HG03575 (cell line): ENCODE measurements around the gene MICU1.
"Not testable (repeated sequence)": the region's sequence is repeated elsewhere in the genome, so short reads cannot be mapped to it uniquely, and the experiment has no call there.

Experiments
- ATAC-seq: cut with Tn5 transposase; IDR thresholded peaks from one replicate; pipeline ENCODE4 v1.9.1; 2021; ENCODE audit not compliant: unreplicated experiment, insufficient number of reproducible peaks, low FRiP score; ENCODE audit errors: extremely low read depth

The MICU1 gene

DNA sequence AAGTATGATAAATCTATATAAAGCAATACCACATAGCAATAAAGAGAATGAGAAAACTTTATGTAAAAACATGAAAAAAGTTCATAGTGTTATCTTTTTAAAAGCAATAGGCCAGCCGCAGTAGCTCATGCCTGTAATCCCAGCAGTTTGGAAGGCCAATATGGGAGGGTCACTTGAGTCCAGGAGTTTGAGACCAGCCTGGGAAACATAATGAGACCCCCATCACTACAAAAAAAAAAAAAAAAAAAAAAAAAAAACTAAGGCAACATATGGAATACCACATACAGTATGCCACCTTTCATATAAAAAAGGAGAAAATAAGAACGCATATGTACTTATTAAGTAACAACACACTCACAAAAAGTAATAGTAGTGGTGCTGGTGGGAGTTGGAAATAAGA is 52.8 kb downstream of the MICU1 start:
- ATAC-seq, result no peak

DNA sequence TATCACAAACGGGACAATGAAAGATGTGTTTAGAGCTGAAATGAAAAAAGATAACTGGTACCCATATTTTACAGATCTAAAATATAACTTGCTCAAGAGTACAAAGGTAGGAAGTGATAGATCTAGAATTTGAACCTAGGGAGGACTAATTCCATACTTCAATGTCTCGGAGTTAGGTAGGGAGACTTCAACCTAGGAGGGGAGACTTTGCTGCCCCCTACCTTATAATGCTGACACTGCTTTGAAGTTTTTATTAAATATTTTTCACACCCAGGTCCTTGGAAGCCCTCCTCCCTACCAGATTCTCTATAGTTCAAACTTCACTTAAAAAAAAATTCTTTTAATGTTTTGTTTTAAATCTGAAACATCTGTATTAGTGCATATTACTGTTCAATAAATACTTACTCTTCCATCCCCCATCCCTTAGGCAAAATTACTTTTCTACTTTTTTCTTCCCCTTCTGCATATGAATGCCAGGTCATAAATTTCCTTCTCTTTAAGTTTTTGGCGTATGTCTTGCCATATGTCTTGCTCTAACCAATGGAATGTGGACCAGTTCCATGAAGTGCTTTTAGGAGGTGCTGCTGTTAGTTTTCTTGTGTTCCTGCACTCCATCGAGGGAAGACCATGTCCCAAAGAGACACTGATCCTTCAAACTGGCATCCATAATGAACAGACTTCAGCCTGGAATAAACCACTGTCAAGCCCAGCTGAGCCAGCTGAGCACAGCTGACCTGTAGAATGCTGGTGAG is 57.8 kb downstream of the MICU1 start:
- no peak for ATAC-seq

DNA sequence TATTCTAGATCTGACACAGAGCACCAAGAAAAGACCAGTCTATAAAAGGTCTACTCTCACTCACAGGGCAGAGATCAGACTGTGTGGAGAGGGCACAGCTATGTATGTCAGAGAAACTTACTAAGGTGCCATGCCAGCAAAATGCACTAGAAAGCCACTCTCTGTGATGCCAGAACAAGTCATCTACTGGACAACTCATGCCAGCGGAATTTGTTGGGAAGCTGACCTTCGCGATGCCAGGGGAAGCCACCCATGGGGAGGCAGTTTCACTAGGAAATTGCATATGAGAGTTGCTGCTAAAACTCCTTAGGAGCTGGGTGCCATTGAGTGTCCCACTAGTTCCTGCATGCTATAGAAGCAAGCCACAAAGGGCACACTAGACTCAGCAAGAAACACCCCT is 58.5 kb downstream of the MICU1 start:
- ATAC-seq, result no peak

DNA sequence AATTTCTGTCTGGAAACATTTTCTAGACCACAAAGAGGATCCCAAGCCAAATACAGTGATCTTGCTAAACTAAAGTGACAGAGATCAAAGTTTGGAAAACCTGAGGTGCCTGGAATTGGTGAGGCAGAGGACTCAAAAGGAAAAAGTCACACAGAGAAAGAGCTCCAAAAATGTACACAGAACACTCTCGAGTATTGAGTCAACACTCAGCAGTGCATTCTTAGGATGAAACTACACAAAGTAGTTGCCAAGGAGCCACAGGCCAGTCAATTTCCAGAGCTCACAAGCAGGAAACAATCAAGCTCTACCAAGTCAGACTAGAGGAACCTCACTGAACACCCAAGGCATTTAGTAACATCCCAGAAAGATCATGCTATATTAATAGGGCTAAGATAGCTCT is 61.3 kb downstream of the MICU1 start:
- ATAC-seq, result no peak

DNA sequence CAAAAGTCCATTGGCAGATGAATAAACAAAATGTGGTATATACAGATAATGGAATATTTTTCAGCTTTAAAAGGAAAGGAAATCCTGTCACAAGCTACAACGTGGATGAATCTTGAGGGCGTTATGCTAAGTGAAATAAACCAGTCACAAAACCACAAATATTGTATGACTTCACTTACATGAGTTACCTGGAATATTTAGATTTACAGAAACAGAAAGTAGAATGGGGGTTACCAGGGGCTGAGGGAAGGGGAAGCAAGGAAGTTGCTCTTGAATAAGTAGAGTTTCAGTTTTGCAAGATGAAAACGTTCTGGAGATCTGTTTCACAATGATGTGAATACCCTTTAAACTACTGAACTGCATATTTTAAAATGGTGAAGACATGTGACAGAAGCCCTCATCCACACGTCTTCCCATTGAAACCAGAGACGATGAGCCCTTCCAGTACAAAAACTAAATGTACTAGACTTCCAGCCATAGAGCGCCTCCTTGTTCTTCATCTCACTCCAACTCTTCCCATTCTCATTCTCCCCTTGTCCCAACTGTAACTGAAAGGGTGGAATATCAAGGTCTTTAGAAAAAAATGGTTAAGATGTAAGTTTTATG is 62.4 kb downstream of the MICU1 start:
- ATAC-seq, result no peak

DNA sequence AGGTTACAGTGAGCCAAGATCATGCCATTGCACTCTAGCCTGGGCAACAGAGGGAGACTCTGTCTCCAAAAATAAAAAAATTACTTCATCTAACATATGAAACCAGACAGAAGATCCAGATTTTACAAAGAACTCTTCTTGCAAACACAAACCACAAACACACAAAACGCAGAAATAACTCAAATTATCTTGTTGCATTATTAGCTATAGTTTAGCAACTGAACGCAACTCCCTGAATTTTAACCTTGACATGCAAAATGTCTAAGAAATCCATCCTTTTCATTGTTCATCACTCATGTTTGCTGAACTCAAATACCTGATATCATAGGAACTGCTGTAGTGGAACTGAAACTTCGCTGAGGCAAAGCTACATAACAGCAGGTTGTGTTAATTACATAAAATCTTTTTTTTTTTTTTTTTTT is 64.1 kb downstream of the MICU1 start:
- no peak for ATAC-seq

DNA sequence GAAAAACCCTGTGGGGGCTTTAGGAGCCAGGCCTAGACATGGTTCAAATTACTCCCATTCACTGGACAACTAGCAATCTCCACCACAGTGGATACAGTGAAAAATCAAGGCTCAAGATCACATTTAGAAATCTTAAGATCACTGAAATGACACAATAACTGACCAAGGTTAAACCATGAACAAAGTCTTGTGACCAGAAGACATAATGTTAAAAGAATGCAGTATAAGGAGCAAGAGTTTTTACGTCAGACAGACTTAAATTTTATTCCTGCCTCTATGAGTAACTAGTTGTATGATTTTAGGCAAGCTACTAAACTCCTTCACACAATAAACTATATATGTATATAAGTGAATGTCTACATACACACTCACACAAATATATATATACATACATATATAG is 68.5 kb downstream of the MICU1 start:
- ATAC-seq, result no peak

DNA sequence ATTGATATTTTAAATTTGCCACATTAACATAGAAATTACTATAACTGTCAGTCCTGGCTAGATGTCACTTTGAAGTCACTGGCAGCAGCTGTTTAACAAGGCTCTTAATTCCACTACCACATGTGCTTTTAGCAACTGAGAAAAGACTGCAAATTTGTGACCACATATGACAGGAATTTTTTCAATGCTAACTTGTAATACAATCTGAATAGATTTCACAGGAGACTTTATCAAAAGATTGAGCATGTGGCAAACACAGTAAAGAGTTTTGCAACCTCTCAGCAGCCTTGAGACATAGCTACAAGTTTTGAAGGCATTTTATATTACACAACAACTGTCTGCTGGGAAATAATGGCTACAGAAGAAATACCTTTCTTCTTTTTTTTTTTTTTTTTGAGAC is 73.0 kb downstream of the MICU1 start:
- no peak for ATAC-seq

DNA sequence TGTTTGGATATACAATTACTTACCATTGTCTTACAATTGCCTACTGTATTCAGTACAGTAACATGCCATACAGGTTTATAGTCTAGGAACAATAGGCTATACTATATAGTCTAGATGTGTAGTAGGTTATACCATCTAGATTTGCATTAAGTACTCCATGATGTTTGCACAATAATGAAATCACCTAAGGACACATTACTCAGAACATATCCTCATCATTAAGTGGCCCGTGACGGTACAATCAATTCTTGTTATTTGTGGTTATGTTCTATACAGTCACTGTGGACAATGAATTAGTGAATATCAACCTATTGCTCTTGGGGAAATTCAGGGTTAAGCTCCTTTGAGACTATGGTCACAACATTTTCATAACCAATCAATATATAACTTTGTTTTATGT is 75.6 kb downstream of the MICU1 start:
- ATAC-seq, result no peak

DNA sequence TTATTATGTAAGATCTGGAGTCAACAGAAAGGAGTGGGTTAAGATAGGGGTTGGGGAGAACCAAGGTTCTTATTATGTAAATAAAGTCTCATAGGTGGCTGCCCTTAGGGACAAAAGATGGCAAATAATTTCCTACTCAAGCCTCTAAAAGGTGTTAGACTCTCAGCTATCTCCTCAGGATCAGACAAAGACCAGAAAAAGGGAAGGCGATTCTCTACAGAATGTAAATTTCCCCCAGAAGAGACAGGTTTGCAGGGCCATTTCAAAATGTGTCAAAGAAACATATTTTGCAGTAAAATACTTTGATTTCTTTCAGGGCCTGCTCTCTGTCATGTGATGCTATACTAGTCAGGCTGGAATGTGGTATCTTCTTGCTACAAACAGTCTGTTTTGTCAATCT is 80.3 kb downstream of the MICU1 start:
- ATAC-seq, result no peak

DNA sequence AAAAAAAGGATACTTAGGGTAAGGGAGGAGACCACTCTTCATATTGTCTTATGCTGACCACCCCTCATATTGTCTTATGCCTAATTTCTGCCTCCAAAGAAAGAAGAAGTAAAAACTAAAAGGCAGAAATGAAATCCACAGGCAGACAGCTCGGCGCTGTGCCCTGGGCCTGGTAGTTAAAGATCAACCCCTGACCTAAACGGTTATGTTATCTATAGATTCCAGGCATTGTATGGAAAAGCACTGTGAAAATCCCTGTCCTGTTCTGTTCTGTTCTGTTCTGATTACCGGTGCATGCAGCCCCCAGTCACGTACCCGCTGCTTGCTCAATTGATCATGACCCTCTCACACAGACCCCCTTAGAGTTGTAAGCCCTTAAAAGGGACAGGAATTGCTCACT is 82.0 kb downstream of the MICU1 start:
- ATAC-seq, result not testable (repeated sequence)

DNA sequence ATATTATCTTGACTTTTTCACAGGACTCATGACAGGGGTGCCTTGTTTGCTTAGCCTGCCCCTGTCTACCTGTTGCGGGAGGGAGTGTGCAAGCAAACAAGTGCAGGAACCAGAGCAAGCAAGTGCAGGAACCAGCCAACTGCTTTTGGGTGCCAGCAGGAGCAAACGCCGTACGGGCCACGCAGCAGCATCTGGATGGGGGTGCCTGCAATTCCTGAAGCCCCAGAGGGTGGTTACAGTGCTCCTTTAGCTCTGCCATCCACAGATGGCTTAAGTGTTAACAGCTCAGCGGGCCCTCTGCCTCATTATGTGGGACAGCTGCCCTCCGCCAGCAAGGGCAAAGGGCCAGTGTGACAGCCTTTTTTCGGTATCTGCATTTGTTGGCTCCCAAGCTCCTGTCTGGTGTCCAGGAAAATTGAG is 83.5 kb downstream of the MICU1 start:
- no peak for ATAC-seq

DNA sequence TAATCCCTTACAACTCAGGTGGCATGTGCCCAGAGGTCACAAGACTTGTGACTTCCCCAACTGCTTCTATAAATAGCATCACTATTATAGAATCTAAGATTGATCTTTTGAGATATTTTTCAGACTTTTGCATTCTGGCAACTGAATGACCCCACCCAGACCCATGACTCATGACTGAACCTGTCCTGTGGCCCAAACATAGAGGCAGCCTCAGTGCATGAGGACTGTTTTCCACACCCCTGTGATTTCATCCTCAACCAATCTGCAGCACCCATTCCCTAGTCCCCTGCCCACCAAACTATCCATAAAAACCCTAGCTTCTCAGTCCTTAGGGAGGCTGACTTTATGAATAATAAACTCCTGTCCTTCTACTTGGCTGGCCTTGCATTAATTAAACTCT is 84.5 kb downstream of the MICU1 start:
- ATAC-seq, result no peak

DNA sequence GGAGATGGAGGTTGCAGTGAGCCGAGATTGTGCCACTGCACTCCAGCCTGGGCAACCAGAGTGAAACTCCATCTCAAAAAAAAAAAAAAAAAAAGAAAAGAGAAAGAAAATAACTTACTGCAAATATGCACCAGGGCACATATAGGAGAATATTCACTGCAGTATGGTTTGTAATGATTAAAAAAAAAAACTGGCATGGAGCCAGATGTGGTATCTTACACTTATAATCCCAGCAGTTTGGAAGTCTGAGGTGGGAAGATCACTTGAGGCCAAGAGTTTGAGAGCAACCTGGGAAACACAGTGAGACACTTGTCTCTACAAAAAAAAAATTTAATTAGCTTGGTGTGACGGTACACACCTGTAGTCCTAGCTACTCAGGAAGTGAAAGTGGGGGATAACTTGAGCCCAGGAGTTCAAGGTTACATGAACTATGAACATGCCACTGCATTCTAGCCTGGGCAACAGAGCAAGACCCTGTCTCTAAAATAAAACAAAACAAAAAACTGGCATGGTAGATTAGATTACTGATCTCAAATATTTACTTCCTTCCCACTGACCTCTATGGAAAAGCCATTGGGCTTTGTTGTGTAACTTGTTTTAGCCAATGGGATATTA is 85.6 kb downstream of the MICU1 start:
- no peak for ATAC-seq

DNA sequence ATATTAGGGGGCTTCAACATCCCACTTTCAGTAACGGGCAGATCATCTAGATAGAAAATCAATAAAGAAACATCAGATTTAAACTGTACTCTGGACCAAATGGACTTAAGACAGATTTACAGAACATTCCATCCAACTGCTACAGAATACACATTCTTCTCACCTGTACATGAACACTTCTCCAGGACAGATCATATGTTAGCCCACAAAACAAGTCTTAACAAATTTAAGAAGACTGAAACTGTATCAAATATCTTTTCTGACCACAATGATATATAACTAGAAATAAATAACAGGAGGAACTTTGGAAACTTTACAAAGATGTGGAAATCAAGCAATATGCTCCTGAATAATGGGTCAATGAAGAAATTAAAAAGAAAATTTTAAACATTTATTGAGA is 86.7 kb downstream of the MICU1 start:
- ATAC-seq, result no peak

DNA sequence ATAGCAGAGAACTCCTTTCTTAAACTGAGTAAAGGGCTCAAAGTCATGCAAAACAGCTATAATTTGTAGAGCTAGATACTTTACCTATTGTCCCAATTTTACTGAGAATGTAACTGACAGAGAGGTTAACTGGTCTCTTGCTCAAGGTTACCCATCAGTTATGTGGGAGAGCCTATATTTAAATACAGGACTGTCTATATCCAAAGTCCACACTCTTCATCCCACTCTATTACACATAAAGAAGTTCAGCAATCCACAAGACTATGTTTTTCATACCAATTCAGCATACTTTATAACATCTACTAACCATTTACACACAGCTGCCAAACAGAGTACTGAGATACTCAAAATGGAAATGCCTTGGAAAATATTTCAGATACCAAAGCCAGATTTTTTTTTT is 100.2 kb downstream of the MICU1 start:
- ATAC-seq, result no peak

DNA sequence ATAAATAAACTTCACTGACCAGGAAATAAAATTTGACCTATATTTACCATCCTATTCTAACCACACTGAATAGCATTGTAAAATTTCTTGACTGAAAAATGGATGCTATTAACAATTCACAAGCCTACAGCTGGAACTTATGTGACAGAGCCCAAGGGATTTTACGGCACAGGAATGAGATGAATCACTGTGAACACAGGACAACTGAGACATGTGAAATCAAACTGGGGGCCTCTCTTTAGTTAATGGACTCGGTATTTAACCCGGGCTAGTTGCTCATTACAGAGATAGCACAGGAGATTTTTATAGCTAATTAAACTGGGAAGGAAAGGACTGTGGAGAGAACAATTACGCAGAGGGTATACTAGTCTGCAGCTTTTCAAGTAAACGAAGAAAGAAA is 100.6 kb downstream of the MICU1 start:
- no peak for ATAC-seq

DNA sequence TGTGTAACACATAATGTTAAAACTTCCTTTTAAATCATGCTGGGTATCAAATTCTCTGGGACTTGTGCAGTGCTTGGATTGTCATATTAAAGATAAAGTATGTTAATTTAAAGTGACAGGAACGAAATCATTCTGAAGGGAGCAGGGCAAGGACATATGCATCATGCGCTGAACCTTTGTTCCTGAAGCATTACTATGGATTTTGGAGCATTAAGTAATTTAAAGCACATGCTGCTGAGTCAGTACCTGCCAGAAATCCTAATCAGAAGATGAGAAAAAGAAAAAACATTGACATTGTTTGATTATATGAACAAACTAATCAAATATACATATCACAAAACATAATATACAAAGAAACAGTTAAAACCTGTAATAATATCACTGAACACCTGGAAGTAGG is 101.4 kb downstream of the MICU1 start:
- ATAC-seq, result no peak

DNA sequence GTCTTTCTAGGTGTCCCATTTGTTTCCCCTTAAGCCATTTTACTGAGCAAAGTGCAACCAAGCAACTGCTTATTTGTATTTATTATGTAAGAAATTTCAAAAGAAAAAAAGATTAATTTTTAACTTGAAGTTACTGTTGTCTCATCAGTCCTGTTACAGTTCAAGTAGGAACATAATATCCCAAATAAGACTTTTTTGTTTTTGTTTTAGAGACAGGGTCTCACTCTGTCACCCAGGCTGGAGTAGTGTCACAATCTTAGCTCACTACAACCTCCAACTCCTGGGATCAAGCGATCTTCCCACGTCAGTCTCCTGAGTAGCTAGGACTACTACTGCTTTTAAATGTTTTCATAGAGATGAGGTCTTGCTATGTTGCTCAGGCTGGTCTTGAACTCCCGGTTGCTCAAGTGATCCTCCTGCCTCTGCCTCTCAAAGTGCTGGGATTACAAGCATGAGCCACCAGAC is 101.9 kb downstream of the MICU1 start:
- ATAC-seq, result no peak

DNA sequence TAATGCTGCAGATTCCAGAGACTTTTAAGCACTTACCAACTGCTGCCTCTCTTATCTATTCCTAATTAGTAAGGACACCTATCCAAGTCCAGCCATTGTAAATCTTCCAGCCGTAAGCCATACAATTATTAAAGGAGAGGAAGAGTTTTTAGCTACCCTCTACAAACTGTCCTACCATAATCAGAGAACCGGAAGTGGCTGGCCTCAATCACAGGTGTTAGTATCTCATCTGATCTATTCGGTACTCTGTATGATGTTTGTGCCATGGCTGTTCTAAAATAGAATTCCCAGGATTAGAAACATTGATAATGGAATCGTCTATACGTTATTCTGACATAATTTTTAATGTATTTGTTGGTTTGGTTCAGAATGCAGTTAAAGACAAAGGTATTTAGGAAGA is 102.8 kb downstream of the MICU1 start:
- ATAC-seq, result no peak
